Tibial nerve (tissue), 3 donors: ENCODE results near the gene RABGGTB.

Experiments
- CTCF ChIP-seq, 5 experiments: fragments of 200-600 bp in 3 of 5; fragments of 450-650 bp in 2 of 5; sonication (generic) in 3 of 5; IDR thresholded peaks; one replicate each; pipeline ENCODE4 v1.5.1; 2016 to 2019; ENCODE audit warnings: antibody characterized with exemption in 5 of 5, mild to moderate bottlenecking in 3 of 5, moderate library complexity in 2 of 5
- POLR2A ChIP-seq, 2 donors: fragments of 450-650 bp; IDR thresholded peaks; one replicate each; pipeline ENCODE4 v1.6.1; 2017; ENCODE audit warnings: antibody characterized with exemption in 2 of 2, mild to moderate bottlenecking in 2 of 2, moderate library complexity in 2 of 2

- TF ChIP-seq POLR2A (IDR thresholded peaks at IDR 0.05) = no peak
- TF ChIP-seq CTCF (IDR thresholded peaks at IDR 0.05) = no peak
These were observed 20.2 kb upstream of the RABGGTB start for GRCh38 chr1:75765697-75766355.
